NCI-H524 treated with DMSO at 0.1 percent for 48 hours (cell line): ENCODE measurements around the gene YBX2.
A peak's percentile ranks its signal among the peaks of the same experiment; 100 is the strongest.

Experiments used
- DNase-seq: peaks from one replicate; lab custom pipeline; 2025; lab: John Stamatoyannopoulos, UW

YBX2 gene

GRCh38 chr17:7243453-7243729, 51.0 kb downstream of the YBX2 start:
- DNase-seq = no peak

- peak; percentile 53 for DNase-seq
Observed at GRCh38 chr17:7242717-7243452, 51.6 kb downstream of the YBX2 start.

GRCh38 chr17:7241783-7242716, 52.4 kb downstream of the YBX2 start, which contains the start of gene GABARAP:
Gene GABARAP, minus strand, starts transcription at chr17:7242449. Its CDS starts 119 bp downstream, at chr17:7242330.
- no peak for DNase-seq

- no peak for DNase-seq
Observed at GRCh38 chr17:7241090-7241733, 53.2 kb downstream of the YBX2 start.

GRCh38 chr17:7240375-7240774, 54.1 kb downstream of the YBX2 start:
- DNase-seq = no peak

- DNase-seq = peak; percentile 85
Observed at GRCh38 chr17:7239091-7240027, 55.1 kb downstream of the YBX2 start, which contains the start of gene PHF23. Gene PHF23, minus strand, starts transcription at chr17:7239457. Its CDS starts 178 bp downstream, at chr17:7239279.

- DNase-seq = no peak
Observed at GRCh38 chr17:7238420-7239090, 55.9 kb downstream of the YBX2 start.
